Aorta (tissue), 5 donors: ENCODE results near the gene COX6A1. TPM values are rescaled to one million over a fixed set of nuclear protein-coding genes. Genes with fewer than 3 reads are reported as not detected.
A peak's percentile ranks its signal among the peaks of the same experiment; 100 is the strongest.

Experiments
- ATAC-seq: fragments of 200-7000 bp; cut with Tn5 transposase; one replicate; pipeline ENCODE4 v1.9.1; 2022; ENCODE audit warnings: moderate library complexity; ENCODE audit not compliant: low FRiP score
- DNase-seq, 2 donors: peaks; one replicate each; pipeline ENCODE4 v3.0.0-alpha.2; 2020
- H3K27ac ChIP-seq, 2 donors: one replicate each; pipeline ENCODE4 v1.5.1; 2013; ENCODE audit warnings: low read length in 2 of 2, mild to moderate bottlenecking in 2 of 2, moderate library complexity in 2 of 2, control low read depth in 1 of 2, inconsistent platforms in 1 of 2, low read depth in 1 of 2
- H3K27me3 ChIP-seq, 2 donors: one replicate each; pipeline ENCODE4 v1.6.1; 2013; ENCODE audit warnings: control low read depth in 1 of 2, low read length in 1 of 2, mild to moderate bottlenecking in 1 of 2, moderate library complexity in 1 of 2; ENCODE audit not compliant: insufficient read depth in 2 of 2, control insufficient read depth in 1 of 2
- H3K36me3 ChIP-seq, 2 donors: one replicate each; pipeline ENCODE4 v1.6.1; 2013; ENCODE audit warnings: control low read depth in 1 of 2, low read length in 1 of 2, mild to moderate bottlenecking in 1 of 2; ENCODE audit not compliant: insufficient read depth in 2 of 2, control insufficient read depth in 1 of 2
- H3K4me1 ChIP-seq, 2 donors: one replicate each; pipeline ENCODE4 v1.6.1; 2013; ENCODE audit warnings: low read length in 2 of 2, control low read depth in 1 of 2, mild to moderate bottlenecking in 1 of 2, moderate library complexity in 1 of 2; ENCODE audit not compliant: insufficient read depth in 2 of 2, control insufficient read depth in 1 of 2
- H3K4me3 ChIP-seq, 2 donors: one replicate each; pipeline ENCODE4 v1.5.1; 2013; ENCODE audit warnings: low read length in 2 of 2, control low read depth in 1 of 2, mild to moderate bottlenecking in 1 of 2
- H3K9me3 ChIP-seq: one replicate; pipeline ENCODE4 v1.6.1; 2013; ENCODE audit warnings: mild to moderate bottlenecking, low read length; ENCODE audit not compliant: control insufficient read depth
- WGBS, 2 donors: extraction: QIAGEN DNeasy Blood & Tissue Kit; methylation state at CpG; one replicate each; pipeline ENCODE4 v1.1.7; 2013; 5-methylcytosine and 5-hydroxymethylcytosine counted together
- intact Hi-C, 2 donors: fragments of 100-400 bp; cut with DNase I; formaldehyde crosslinking; loops; one replicate each; pipeline versions ENCODE4 v1.14.2 to v1.15.0; 2022
- polyA plus RNA-seq, 2 donors: library from polyadenylated mRNA; stranded (reverse); fragments of 200-250 nt; gene quantifications; one replicate each; pipeline ENCODE4 v1.2.3, GENCODE V29; 2013
- total RNA-seq, 2 donors: library from RNA; stranded (reverse); fragmentation: NEBNext Ultra II Directional; extraction: Animal tissue kit (Norgen Biotek cat#: 25700); gene quantifications; one replicate each; pipeline ENCODE4 v1.2.1, GENCODE V29; 2021
- donor health status: healthy with polysubstance abuse.
- donor health status: Bipolar disorder and iron deficiency.
- donor health status: DM: no; HTN: no; CAD: no.
- donor health status: DM: no; HTN: no; CAD: no.
- donor health status: DM: yes; HTN: yes; CAD: no.

The COX6A1 gene
- total and polyA plus RNA-seq, 4 donors, result 176 to 498 (median 300) TPM

DNA sequence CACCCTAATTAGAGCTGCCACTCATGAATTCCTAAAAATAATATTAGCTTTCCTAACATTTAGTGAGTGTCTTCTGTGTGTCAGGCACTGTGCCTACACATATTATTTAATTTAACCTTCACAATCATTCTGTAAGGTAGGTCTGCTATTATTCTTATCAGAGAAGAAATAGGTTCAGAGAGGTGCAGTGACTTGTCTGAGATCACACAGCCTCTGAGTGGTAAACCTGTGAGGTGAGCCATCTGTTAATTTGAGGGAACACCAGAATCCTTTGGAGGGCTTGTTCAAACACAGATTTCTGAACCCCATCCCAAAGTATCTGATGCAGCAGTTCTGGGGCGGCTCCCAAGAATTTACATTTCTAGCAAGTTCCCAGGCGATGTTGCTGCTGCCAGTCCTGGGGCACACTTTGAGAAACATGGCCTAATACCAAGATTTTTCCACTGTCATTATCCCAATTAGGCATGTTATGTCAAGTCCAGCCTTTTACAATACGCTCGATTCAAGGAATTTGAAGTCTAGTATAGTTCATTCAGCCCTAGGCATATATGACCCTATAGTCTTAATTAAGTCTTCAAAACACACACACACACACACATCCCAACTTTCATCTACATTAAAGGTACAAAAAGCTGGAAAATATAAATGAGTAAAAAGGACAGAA is 19.9 kb upstream of the COX6A1 start:
- 82 to 85% methylated on average over 4 of the region's 4 CpGs for WGBS, 2 donors
- Histone ChIP-seq H3K4me3 (no peak overlapping the region), H3K4me1 (no peaks in the 10 kb centered on the region), H3K27ac (no peak overlapping the region), H3K9me3 (no peaks in the 10 kb centered on the region), H3K36me3 (no peaks in the 10 kb centered on the region), H3K27me3 (no peaks in the 10 kb centered on the region)
- intact Hi-C loops, result no loop called here
- no peak for ATAC-seq
- no peak for DNase-seq

DNA sequence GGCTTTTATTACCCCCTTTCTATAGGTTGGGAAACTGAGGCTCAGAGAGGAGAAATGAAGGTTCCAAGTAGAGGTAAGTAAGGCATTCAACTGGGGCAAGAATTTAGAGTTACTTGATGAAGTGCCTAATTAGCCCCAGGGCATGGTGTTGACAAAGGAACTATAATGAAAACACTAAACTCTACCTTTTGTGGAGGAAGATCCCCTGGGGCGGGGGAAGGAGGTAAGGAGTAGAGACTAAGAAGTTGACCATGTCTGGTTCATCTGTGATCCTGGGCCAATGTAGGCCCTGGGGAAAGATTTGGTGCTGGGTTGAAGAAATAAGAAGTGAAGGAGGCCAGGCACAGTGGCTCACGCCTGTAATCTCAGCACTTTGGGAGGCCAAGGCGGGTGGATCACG is 16.2 kb upstream of the COX6A1 start:
- no peak for ATAC-seq
- Histone ChIP-seq H3K27me3 (no peaks in the 10 kb centered on the region), H3K27ac (no peak overlapping the region), H3K4me3 (no peak overlapping the region), H3K9me3 (no peaks in the 10 kb centered on the region), H3K36me3 (no peaks in the 10 kb centered on the region), H3K4me1 (no peaks in the 10 kb centered on the region)
- no peak for DNase-seq
- intact Hi-C loops, result no loop called here
- WGBS, 2 donors, result 85 to 86% methylated on average over 4 of the region's 4 CpGs

- Histone ChIP-seq H3K36me3 (no peaks in the 10 kb centered on the region), H3K27me3 (no peaks in the 10 kb centered on the region), H3K9me3 (no peaks in the 10 kb centered on the region), H3K4me3 (no peak overlapping the region), H3K4me1 (no peaks in the 10 kb centered on the region), H3K27ac (no peak overlapping the region)
- ATAC-seq (no peak), DNase-seq (no peak)
- intact Hi-C loops, result no loop called here
- 60 to 72% methylated on average over 7 of the region's 7 CpGs for WGBS, 2 donors
These were observed 14.9 kb upstream of the COX6A1 start for GRCh38 chr12:120422892-120423456.

DNA sequence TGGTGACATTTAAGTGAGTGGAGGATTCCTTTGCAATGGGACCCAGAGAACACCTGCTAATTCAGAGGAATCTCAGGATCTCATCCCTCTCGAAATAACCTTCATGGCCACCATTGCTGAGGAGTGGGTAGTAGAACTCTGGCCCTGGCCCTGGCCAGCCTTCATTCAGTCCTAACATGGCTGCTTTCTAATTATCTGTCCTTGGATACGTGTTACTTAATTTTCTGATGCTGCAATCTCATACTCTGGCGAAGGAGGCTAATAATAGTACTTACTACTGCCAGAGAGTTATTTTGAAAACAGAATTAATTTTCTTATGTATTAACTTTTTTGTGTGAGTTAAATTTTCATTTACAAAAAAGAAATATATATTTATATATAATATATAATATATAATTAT is 12.1 kb upstream of the COX6A1 start:
- Histone ChIP-seq H3K9me3 (no peaks in the 10 kb centered on the region), H3K36me3 (no peaks in the 10 kb centered on the region), H3K4me3 (no peak overlapping the region), H3K27ac (no peak overlapping the region), H3K4me1 (no peaks in the 10 kb centered on the region), H3K27me3 (no peaks in the 10 kb centered on the region)
- ATAC-seq (no peak), DNase-seq (no peak)
- WGBS, 2 donors, result 80 to 81% methylated on average over 3 of the region's 3 CpGs
- intact Hi-C loops, result loop anchor here (5.0 kb wide), 1 partner anchor 68 kb away; no protein-coding TSS in a partner anchor

DNA sequence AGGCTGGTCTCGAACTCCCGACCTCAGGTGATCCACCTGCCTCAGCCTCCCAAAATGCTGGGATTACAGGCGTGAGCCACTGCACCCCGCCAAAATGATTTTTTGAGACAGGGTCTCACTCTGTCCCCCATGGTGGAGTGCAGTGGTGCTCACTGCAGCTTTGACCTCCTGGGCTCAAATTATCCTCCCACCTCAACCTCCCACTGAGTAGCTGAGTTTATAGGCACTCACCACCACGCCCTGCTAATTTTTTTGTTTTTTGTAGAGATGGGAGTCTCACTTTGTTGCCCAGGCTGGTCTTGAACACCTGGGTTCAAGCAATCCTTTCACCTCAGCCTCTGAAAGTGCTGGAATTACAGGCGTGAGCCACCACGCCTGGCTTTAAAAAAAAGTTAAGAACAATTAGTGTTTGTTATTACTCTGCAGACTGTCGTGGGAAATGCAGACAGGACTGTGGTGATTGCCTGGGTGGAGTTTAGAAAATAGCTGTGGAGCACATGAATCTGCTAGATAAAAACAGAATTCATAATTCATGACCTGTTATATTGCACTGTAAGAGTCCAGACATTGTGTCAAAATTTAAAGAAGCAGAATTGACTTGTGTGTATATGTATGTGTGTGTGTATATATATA is 9.2 kb upstream of the COX6A1 start:
- no peak overlapping the region for H3K27ac ChIP-seq

GRCh38 chr12:120429368-120429767 is 8.5 kb upstream of the COX6A1 start:
- no peaks in the 10 kb centered on the region for H3K9me3 ChIP-seq
- ATAC-seq (no peak), DNase-seq (no peak)
- no peaks in the 10 kb centered on the region for H3K36me3 ChIP-seq
- intact Hi-C loops, result loop anchor here (5.0 kb wide), 1 partner anchor 72 kb away; no protein-coding TSS in a partner anchor
- no peaks in the 10 kb centered on the region for H3K27me3 ChIP-seq
- H3K27ac ChIP-seq, result no peak overlapping the region
- H3K4me3 ChIP-seq, result no peak overlapping the region
- H3K4me1 ChIP-seq, result no peaks in the 10 kb centered on the region
- 51 to 52% methylated on average over 7 of the region's 7 CpGs for WGBS, 2 donors

More for the DNA sequence above, 9.2 kb upstream of the COX6A1 start:
- H3K4me3 ChIP-seq, result no peak overlapping the region
- no peak for DNase-seq
- intact Hi-C loops, result loop anchor here (5.0 kb wide), 1 partner anchor 71 kb away; no protein-coding TSS in a partner anchor
- no peaks in the 10 kb centered on the region for H3K36me3 ChIP-seq
- no peaks in the 10 kb centered on the region for H3K9me3 ChIP-seq
- WGBS, 2 donors, result 56 to 58% methylated on average over 8 of the region's 8 CpGs
- H3K27me3 ChIP-seq, result no peaks in the 10 kb centered on the region
- ATAC-seq, result no peak
- no peaks in the 10 kb centered on the region for H3K4me1 ChIP-seq

- 56 to 59% methylated on average over 10 of the region's 10 CpGs for WGBS, 2 donors
- intact Hi-C loops, result loop anchor here (5.0 to 10.0 kb wide), 2 partner anchors 106 to 108 kb away; partner anchors contain the start of gene PLA2G1B (in 2 of the 2)
- no peak for DNase-seq
- H3K27ac ChIP-seq, result no peak overlapping the region
- H3K4me3 ChIP-seq, result no peak overlapping the region
- no peak for ATAC-seq
- no peaks in the 10 kb centered on the region for H3K4me1 ChIP-seq
- H3K27me3 ChIP-seq, result no peaks in the 10 kb centered on the region
- no peaks in the 10 kb centered on the region for H3K36me3 ChIP-seq
- H3K9me3 ChIP-seq, result no peaks in the 10 kb centered on the region
These were observed 5.0 kb upstream of the COX6A1 start for GRCh38 chr12:120432772-120433525.

GRCh38 chr12:120438495-120439198 is 734 bp downstream of the COX6A1 start:
- DNase-seq (no peak), ATAC-seq (no peak)
- H3K4me1 ChIP-seq, result no peaks in the 10 kb centered on the region
- peak overlapping the region; percentile 45 to 76 for H3K4me3 ChIP-seq
- WGBS, 2 donors, result 38 to 40% methylated on average over 17 of the region's 17 CpGs
- intact Hi-C loops, result loop anchor here (5.0 to 10.0 kb wide), 2 partner anchors 114 to 121 kb away; partner anchors contain the start of gene PLA2G1B (in 1 of the 2)
- no peaks in the 10 kb centered on the region for H3K27me3 ChIP-seq
- H3K36me3 ChIP-seq, result no peaks in the 10 kb centered on the region
- no peaks in the 10 kb centered on the region for H3K9me3 ChIP-seq
- peak overlapping the region in 1 of 2 donors; percentile 18 for H3K27ac ChIP-seq
